GM12892 (cell line): ENCODE data around the gene IL32.

Source experiments
- DNase-seq: peaks from one replicate; pipeline ENCODE4 v3.0.0; 2011; ENCODE audit not compliant: insufficient read length
- FAIRE-seq: peaks from 2 replicates; lab custom pipeline; 2011; peaks lifted over from hg19 to GRCh38; lab: Jason Lieb, UNC
- POLR2A ChIP-seq: IDR thresholded peaks from 2 replicates; pipeline ENCODE4 v1.6.1; 2011; ENCODE audit warnings: low read depth, low read length, control low read depth
- POLR2AphosphoS5 ChIP-seq: IDR thresholded peaks from 2 replicates; pipeline ENCODE4 v1.6.1; 2011; ENCODE audit warnings: low read depth, low read length, control low read depth
- TAF1 ChIP-seq: IDR thresholded peaks from 2 replicates; pipeline ENCODE4 v1.6.1; 2011; ENCODE audit warnings: low read depth, mild to moderate bottlenecking, control low read depth, low read length, borderline replicate concordance

The IL32 gene

DNA sequence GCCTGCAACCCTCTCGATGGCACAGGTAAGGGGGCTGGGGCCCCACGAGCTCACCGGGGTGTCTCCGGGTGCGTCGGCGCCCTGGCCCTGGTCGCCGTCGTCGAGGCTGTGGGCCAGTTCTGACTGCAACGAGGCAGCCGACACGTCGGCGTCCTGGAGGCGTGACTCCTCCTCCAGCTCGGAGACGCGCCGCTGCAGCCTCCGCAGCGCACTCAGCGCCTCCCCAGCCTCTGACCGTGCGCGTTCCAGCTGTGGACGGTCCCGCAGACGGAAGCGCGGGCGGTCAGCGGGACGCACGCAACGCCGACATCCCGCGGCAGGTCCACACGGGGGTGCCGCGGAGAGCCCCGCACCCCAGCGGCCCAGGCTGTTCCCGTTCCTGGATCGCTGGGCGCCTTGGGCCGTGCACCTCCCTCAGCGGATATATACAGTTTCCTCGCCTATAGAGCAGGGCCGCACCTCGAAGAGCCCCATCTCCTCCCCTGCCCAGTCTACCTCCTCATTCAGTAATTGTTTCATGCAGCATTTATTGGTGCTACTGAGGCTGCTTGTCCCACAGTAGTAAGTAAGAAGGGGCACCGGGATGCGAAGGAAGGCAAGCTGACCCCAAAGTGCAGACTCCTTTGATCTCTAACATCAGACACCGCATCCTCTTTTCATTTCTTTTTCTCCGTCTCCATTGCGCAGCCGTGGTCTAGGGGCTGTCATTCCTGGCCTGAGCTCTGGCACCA, 35.8 kb upstream of the IL32 start:
- no peak for FAIRE-seq
- TF ChIP-seq POLR2AphosphoS5 = no peak
- no peak for TF ChIP-seq TAF1
- no peak for TF ChIP-seq POLR2A
- DNase-seq = no peak

DNA sequence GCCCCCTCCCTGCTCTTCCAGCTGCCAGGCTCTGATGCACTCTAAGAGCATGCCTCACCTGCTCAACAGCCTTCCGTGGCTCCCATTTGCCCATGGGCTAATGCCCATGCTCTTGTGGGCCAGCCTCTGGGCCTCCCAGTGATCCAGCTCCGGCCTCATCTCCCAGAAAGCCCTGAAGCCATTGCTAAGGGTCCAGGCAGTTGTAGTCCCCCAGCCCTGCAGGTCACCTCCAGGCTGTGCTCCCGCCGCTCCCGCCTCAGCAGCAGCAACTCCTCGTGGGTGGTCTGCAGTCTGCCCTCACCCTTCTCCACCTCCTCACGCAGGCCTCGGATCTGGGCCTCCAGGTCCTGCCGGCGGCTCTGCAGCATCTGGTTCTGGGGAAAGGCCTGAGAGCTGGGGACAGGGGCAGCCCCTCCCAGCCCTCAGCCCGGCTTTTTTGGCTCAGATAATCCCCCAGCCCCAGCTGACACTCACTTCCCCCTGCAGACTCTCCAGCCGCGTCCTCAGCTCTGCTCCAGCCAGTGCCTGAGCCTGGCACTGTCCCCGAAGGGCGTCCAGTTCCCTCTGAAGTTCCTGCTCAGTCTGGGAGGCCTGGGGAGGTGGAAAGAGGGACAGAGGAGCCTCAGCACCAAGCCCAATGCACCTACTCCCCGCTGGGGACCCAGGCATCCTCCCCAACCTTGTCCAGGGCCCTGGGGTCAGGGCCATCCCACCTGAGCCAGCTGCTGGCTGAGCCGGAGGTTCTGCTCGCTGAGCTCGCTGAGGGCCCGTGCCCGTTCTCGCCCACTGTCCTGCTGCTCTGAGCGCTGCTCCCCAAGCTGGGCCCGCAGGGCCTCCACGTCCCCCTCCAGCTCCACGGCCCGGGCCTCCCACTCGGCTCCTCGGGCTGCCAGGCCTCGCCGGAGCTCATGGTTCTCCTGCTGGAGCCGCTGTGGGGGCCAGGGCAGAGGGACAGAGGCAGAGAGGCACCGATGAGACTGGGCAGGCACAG, 34.9 kb upstream of the IL32 start:
- FAIRE-seq (no peak), DNase-seq (no peak)
- TF ChIP-seq POLR2AphosphoS5 = no peak

DNA sequence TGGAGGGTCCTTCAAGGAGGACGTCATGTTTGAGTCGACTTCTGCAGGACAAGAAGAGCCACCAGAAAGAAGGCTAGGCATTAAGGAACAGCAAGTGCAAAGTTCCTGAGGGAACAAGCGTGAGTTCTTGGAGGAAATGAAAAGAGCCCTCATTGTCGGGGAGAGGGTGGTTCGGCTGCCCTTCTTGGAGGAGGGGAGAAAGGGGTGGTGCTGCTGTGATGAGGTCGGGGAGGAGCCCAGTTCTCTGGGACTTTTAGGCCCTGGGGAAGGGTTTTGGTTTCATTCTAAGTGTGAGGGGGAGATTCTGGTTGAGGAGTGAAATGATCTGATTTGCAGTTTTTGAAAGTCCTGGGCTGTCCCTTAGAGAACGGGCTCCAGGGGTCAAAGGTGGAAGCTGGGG, 32.8 kb upstream of the IL32 start:
- TF ChIP-seq POLR2AphosphoS5 (no peak), POLR2A (no peak), TAF1 (no peak)
- DNase-seq (no peak), FAIRE-seq (no peak)

DNA sequence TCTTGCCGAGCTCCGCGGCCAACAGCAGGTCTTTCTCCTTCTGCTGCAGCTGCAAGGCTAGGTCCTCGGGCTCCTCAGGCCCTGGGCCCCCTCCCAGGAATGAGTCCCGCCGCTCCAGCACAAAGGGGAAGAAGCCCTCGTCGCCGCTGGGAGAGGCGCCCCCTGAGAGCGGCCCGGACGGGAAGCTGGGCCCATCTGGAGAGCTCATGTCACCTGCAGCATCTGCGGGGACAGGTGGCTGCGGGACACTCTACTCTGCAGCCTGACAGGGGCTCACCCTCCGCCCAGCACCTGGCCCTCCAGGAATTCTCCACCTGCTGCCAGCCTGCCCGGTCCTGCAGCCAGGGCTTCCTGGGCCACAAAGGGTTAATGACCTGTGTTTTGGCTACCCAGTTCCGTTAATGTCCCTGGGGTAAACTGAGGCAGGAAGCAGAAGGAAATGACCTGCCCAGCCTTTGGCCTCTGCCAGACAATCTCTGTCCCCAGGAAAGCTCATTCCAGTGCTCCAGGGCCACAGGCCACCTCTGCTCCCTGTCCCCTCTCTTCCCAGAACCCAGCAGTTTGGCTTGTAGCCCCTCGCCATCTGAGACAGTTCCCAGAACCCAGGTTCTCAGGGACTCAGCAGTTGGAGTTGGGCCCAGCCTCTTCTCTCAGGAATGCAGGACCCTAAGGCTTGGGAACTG, 30.0 kb upstream of the IL32 start:
- no peak for TF ChIP-seq TAF1
- DNase-seq (no peak), FAIRE-seq (no peak)

DNA sequence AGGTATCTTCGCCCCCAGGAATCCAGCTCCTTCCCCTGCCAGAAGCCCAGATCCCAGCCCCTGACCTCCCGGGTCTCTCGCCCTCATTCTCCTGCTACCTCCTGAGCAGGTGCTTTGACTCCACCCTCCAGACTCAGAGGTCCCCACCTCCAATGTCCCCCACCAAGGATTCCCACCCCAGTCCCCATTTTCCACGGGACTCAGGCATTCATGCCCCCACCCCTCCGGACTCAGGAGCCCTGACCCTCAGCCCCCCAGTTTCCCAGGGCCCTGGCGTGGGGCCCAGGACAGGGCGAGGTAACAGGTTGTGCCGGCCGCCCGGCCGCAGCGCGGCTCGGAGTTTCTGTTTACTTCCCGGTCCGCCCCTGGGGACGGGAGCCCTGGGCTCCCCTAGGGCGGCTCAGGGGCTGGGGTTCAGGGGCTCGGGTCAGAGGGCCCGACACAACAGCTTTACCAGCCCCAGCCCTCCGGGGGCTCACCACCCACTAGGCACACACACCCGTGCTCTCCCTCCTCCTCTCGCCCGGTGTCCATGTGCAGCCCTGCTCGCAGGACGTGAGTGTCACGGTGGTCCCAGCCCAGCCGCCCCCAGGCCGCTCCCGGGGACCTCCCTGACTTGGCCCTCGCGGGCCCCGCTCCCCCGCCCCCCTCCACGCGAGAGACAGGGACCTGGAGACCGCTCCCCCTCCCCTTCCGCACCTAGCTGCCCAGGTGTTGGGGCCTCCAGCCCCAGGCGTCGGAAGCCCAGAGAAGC, 29.3 kb upstream of the IL32 start:
- FAIRE-seq = no peak
- TF ChIP-seq POLR2A (no peak), TAF1 (no peak), POLR2AphosphoS5 (no peak)

DNA sequence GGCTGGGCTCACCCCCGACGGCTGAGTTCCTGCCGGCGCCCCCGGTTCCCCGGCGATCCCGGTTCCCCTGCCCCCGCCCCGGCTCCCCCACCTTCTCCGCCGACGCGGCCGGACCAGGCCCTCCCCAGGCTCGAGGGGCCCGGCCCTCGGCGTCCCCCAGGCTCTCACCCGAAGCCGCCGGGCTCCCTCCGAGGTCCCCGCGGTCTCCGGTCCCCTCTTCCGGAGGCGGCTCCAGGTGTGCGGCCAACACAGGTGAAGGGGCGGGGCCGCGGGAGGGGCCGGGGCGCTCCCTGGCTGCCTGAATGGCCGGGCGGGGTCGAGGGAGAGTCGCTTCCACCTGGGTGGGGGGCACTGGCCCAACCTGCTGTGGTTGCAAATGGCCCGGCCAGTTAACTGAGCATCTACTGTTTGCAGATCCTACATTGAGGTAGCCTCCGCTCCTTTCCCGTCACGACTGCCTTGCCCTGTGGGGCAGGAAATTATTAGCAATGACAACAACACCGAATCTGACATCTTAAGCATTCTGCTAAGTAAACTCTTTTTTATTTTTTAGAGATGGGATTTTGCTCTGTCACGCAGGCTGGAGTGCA, 28.6 kb upstream of the IL32 start, which contains the start of gene BICDL2:
Gene BICDL2, minus strand, starts transcription at position 219 of the 590 bp plus-strand sequence. CDS start 1,448 bp downstream, outside the sequence.
- TF ChIP-seq TAF1 (no peak), POLR2A (no peak), POLR2AphosphoS5 (no peak)
- no peak for FAIRE-seq
- no peak for DNase-seq

More for the DNA sequence above, 29.3 kb upstream of the IL32 start:
- DNase-seq = no peak

DNA sequence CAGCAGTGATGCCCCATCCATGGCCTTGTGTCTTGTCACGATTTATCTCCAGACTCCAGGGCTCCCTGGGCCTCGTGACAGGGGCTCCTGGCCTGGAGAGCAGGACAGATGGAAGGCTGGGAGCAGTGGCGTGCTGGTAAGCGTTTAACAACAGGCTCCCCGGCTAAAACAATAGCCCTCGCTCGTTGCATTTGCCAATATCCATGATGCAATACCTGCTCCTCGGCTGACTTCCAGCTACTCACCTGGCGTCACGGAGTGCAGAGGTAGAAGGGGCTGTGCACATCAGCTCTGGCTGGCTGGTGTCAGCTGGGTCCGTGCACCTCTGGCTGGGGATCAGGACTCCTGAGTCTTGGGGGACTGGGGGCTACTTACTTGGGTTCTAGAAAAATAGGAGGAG, 27.2 kb upstream of the IL32 start:
- TF ChIP-seq POLR2AphosphoS5 (no peak), POLR2A (no peak), TAF1 (no peak)
- DNase-seq = no peak
- no peak for FAIRE-seq

DNA sequence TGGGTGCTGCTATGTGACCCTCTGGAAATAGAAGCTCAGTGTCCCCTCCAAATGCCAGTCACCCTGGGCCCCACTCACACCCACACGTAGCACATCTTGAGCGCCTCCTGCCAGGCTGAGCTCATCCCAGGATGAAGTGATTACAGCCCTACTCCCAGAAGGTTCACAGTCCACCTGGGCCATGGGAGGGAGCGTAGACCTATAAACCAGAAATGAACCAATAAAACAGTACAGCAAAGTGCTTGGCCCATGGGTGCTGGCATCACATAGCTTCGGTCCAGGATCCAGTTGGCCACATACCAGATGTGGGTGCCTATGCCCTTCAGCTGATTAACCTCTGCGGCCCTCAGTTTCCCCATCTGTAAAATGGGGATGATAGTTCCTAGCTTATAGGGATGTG, 26.5 kb upstream of the IL32 start:
- no peak for DNase-seq
- no peak for TF ChIP-seq POLR2A
- no peak for TF ChIP-seq POLR2AphosphoS5
- TF ChIP-seq TAF1 = no peak
- FAIRE-seq = no peak

DNA sequence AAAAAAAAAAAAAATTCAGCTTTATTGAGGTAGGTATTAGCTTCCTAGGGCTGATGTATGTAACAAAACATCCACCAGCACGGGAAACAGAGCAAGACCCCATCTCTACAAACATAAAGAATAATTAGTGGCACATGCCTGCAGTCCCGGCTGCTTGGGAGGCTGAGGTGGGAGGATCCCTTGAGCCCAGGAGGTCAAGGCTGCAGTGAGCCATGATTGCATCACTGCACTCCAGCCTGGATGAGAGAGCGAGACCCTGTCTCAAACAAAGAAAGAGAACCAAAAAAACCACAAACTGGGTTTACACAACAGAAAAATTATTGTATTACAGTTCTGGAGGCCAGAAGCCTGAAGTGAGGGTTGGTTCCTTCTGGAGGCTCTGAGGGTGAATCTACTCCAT, 23.1 kb upstream of the IL32 start:
- TF ChIP-seq POLR2AphosphoS5 (no peak), TAF1 (no peak), POLR2A (no peak)
- FAIRE-seq (no peak), DNase-seq (no peak)

DNA sequence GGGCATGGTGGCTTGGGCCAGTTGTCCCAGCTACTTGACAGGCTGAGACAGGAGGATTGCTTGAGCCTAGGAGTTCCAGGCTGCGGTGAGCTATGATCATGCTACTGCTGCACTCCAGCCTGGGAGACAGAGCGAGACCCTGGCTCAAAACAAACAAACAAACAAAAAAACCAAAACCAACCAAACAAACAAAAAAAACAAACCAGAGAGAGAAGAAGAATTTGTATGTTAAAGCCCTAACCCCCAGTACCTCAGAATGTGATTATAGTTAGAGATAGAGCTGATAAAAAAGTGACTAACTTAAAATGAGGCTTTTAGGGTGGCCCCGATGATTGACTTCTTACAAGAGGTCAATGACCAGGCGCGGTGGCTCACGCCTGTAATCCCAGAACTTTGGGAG, 20.7 kb upstream of the IL32 start:
- no peak for TF ChIP-seq POLR2A
- TF ChIP-seq TAF1 = no peak
- no peak for TF ChIP-seq POLR2AphosphoS5
- no peak for FAIRE-seq
- DNase-seq = no peak

DNA sequence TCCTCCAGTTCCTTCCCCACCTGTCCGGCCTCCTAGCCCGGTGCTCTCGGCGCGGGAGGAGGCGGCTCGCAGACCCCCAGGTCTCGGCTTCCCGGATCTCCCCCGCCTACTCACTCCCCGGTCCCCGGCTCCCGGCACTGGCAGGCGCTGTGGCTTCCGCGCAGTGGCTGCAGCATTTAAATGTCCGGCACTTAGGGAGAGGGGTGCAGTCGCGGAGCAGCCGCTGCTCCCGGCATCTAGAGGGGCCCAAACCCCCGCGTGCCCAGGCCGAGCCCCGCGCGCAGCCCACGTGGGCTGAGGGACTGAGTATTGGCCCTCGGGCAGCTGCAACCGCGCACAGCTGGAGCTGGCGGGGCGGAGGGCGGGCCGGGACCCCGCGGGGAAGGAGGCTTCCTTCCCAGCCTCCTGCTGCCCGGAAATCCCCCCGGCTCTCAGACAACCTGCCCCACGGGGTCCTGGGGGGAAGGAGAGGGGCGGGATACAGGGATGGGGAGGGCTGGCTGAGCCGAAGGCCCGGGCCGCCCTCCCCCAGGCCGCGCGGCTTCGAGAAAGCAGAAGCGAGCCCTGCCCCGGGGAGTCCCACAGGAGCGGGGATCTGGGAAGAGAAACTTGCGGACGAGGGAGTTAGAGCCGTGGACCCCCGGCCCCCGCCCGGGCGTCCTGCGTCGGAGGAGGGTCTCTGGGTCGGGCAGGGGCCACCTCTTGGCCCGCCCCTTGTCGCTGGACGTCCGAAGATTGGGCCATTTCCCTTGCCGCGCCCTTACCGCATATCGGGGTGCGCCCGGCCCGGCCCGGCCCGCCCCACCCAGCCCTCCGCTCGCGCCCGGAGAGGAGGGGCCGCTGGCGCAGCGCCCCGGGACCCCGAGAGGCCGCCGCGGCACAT, 19.4 kb upstream of the IL32 start, which contains the start of gene MMP25:
Gene MMP25, plus strand, starts transcription at position 804 of the 883 bp plus-strand sequence. CDS start 357 bp downstream, outside the sequence.
- FAIRE-seq (no peak), DNase-seq (peak; percentile 73)
- no peak for TF ChIP-seq TAF1
- TF ChIP-seq POLR2A = no peak
- no peak for TF ChIP-seq POLR2AphosphoS5
